Measurements from ENCODE around the gene POLA1.

Gene POLA1

DNA sequence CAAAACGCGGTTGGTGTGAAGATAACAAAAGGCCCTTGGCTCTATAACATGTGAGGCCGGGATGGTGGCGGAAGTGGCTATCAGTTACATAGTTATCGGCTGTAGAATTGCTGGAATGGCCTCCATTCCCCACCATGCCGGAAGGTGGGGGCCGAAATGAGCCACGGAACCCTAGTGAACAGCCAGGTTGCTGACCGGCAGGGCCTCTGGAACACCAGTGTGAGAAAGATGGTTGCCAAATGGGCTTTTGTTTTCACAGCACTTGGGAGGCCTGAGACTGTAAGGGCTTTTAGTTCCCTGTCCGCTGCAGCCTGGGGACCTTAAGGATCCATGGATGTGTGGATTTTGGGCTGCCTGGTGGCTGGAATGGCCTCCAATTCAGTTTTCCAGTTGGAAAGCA, 345.3 kb downstream of the POLA1 start:
- no peaks in the 10 kb centered on the region for H3K4me1 Mint-ChIP-seq
- no peaks in the 10 kb centered on the region for H3K9me3 Mint-ChIP-seq
- no peak overlapping the region for H3K4me3 Mint-ChIP-seq
- H3K27ac Mint-ChIP-seq, result no peak overlapping the region
- H3K36me3 Mint-ChIP-seq (ENCODE audit: low read depth), result no peaks in the 10 kb centered on the region
- ATAC-seq (no peak), DNase-seq (no peak)
- no peaks in the 10 kb centered on the region for H3K27me3 Mint-ChIP-seq

- ATAC-seq (no peak), DNase-seq (no peak)
- H3K4me3 Mint-ChIP-seq, result no peak overlapping the region
- H3K27ac Mint-ChIP-seq, result no peak overlapping the region
- no peaks in the 10 kb centered on the region for H3K36me3 Mint-ChIP-seq (ENCODE audit: low read depth)
- H3K4me1 Mint-ChIP-seq, result no peaks in the 10 kb centered on the region
- H3K9me3 Mint-ChIP-seq, result no peaks in the 10 kb centered on the region
- H3K27me3 Mint-ChIP-seq, result no peaks in the 10 kb centered on the region
Observed at GRCh38 chrX:25043192-25043591, 349.5 kb downstream of the POLA1 start.
